HUES64 (cell line): Measurements from ENCODE around the gene ITGB3.
"Not testable (repeated sequence)": the region's sequence is repeated elsewhere in the genome, so short reads cannot be mapped to it uniquely, and the experiment has no call there.

Experiments
- H3K27ac ChIP-seq: 2 replicates; pipeline ENCODE4 v1.7.0; 2013; ENCODE audit warnings: low read depth, low read length, inconsistent platforms
- H3K27me3 ChIP-seq: 2 replicates; pipeline ENCODE4 v1.6.1; 2013; ENCODE audit warnings: mild to moderate bottlenecking, low read length; ENCODE audit not compliant: insufficient read depth
- H3K36me3 ChIP-seq: 2 replicates; pipeline ENCODE4 v1.6.1; 2013; ENCODE audit warnings: mild to moderate bottlenecking, low read length; ENCODE audit not compliant: insufficient read depth
- H3K4me1 ChIP-seq: 2 replicates; pipeline ENCODE4 v1.6.1; 2013; ENCODE audit warnings: mild to moderate bottlenecking, low read length, moderate library complexity; ENCODE audit not compliant: insufficient read depth
- H3K4me3 ChIP-seq: 2 replicates; pipeline ENCODE4 v1.5.1; 2013; ENCODE audit warnings: mild to moderate bottlenecking, low read length, moderate library complexity
- H3K9ac ChIP-seq: 2 replicates; pipeline ENCODE4 v1.6.1; 2013; ENCODE audit warnings: mild to moderate bottlenecking, low read depth, low read length
- H3K9me3 ChIP-seq: 2 replicates; pipeline ENCODE4 v1.6.1; 2013; ENCODE audit warnings: low read depth, low read length; ENCODE audit not compliant: insufficient read depth
- WGBS: fragments of 150-250, 120-280 bp; methylation state at CpG from one replicate; pipeline ENCODE4 v1.1.7; 2013; ENCODE audit warnings: missing lambda C conversion rate; 5-methylcytosine and 5-hydroxymethylcytosine counted together

Gene ITGB3

DNA sequence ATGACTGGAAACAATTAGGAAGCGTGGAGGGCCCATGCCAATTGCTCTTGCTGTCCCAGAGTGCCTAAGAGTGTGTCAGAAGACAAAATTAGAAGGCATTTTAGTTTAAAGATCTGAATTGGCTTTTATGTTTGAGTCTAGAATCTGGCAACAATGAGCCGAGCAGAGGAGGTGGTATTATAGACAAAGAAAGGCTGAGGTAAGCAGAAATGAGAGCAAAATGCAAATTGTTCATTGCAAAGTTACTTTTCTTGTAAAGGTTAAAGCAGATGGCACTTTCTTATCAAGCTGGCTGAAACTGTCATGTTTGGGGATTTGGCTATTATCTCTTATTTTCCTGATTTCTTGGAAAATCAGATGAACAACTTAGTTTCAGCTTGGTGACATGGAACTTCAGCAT lies 41.2 kb upstream of the ITGB3 start:
- 93% methylated on average over 2 of the region's 2 CpGs for WGBS
- Histone ChIP-seq H3K4me1 (no peaks in the 10 kb centered on the region), H3K4me3 (no peak overlapping the region), H3K9ac (no peak overlapping the region), H3K9me3 (no peaks in the 10 kb centered on the region), H3K36me3 (no peaks in the 10 kb centered on the region), H3K27ac (no peak overlapping the region), H3K27me3 (no peaks in the 10 kb centered on the region)

DNA sequence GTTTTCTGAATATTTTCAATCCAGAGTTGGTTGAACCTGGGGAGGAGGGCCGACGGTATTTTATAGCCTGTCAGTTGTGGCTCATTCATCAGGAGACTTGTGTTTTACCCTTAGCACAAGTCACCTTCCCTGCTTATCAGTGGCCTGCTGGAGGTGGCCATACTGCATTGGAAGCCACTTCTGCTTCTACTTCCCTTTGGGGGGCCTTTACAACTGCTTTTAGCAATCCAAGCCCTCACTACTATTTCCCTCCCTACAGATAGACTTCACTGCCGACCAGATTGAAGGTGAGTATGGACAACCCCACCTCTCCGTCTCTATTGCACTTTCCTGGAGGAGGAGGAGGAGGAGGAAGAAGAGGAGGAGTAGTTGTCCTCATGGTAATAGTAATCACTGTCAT lies 40.1 kb upstream of the ITGB3 start:
- no peaks in the 10 kb centered on the region for H3K4me1 ChIP-seq
- H3K9me3 ChIP-seq, result no peaks in the 10 kb centered on the region
- 94% methylated on average over 3 of the region's 4 CpGs for WGBS
- no peak overlapping the region for H3K4me3 ChIP-seq
- no peak overlapping the region for H3K9ac ChIP-seq
- H3K27ac ChIP-seq, result no peak overlapping the region
- H3K36me3 ChIP-seq, result no peaks in the 10 kb centered on the region
- no peaks in the 10 kb centered on the region for H3K27me3 ChIP-seq

DNA sequence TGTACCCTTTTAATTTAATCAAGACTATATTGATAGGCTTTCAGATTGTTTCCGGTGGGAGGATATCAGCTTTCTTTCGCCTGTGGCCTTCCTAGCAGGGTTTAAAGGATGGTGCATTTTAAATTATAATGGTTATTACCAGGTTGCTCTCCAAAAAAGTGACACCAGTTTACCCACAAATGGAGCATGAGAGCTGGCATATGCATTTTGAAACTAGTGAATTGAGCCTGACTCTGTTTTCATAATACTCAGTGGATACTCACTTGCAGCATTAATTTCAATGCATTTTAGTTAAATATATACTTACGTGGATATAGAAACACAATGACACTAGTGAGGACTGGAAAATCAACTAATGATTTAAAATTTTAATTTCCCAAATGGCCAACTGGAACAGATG lies 38.7 kb upstream of the ITGB3 start:
- no peak overlapping the region for H3K4me3 ChIP-seq
- H3K9ac ChIP-seq, result no peak overlapping the region
- H3K27me3 ChIP-seq, result no peaks in the 10 kb centered on the region
- 87% methylated on average over 3 of the region's 3 CpGs for WGBS
- no peaks in the 10 kb centered on the region for H3K4me1 ChIP-seq
- H3K27ac ChIP-seq, result no peak overlapping the region
- H3K9me3 ChIP-seq, result no peaks in the 10 kb centered on the region
- H3K36me3 ChIP-seq, result no peaks in the 10 kb centered on the region

DNA sequence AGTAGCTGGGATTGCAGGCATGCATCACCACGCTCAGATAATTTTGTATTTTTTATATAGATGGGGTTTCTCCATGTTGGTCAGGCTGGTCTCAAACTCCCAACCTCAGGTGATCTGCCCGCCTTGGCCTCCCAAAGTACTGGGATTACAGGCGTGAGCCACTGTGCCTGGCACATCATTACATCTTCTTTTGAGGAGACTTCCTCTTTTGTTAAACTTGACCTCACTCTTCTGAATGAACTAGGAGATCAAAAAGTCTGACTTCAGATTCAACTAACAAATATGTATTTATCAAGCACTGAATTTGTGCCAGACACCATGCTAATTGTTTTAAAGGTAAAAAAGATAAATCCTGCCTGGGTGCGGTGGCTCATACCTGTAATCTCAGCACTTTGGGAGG lies 36.8 kb upstream of the ITGB3 start:
- WGBS, result 94% methylated on average over 4 of the region's 4 CpGs
- H3K4me1 ChIP-seq, result peaks cover 12% of the 10 kb centered on the region; the same call in 1 of the 2 replicates
- H3K36me3 ChIP-seq, result not testable (repeated sequence)

DNA sequence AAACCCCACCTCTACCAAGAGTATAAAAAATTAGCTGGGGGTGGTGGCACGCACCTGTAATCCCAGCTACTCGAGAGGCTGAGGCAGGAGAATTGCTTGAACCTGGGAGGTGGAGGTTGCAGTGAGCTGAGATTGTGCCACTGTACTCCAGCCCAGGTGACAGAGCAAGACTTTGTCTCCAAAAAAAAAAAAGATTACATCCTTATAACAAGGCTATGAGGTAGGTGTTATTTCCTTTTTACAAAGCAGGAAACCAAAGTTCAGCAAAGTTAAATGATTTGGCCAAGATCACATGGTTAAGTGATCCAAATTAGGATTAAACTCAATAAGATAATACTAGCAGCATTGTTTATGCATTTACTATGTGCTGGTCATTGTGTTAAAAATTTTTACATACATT lies 36.3 kb upstream of the ITGB3 start:
- peaks cover 12% of the 10 kb centered on the region; the same call in 1 of the 2 replicates for H3K4me1 ChIP-seq
- H3K9ac ChIP-seq, H3K36me3 ChIP-seq, H3K27me3 ChIP-seq, H3K4me3 ChIP-seq, H3K9me3 ChIP-seq, H3K27ac ChIP-seq: not testable (repeated sequence)
- 96% methylated on average over 2 of the region's 2 CpGs for WGBS

More for the DNA sequence above, 36.8 kb upstream of the ITGB3 start:
- not testable (repeated sequence) for H3K9me3 ChIP-seq, H3K9ac ChIP-seq, H3K4me3 ChIP-seq, H3K27me3 ChIP-seq, H3K27ac ChIP-seq

DNA sequence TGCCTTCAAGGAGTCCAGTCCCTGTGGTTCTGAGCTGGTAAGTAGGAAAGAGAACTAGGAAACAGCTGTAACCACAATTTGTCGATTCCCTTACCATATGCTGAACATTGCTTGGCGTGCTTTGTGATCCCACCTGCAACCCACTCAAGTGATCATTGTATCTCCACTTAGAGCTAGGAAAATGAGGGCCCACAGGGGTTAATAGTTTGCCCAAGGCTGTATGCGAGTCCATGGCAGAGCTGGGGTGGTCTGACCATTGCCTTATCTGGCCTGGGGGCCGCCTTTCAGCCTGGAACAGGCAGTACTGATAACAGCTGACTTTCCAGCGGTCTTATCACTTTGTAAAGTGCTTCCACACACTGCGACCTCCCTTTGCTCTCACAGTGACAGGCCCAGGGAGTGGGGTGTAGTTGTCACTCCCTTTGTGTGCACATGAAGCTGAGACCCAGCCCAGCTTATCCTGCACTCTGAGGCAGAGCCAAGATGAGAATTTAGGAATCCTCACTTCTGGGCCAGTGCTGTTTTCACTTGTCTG lies 34.7 kb upstream of the ITGB3 start:
- Histone ChIP-seq H3K36me3 (no peaks in the 10 kb centered on the region), H3K9me3 (0 out of 2 replicates have a peak, but pooled peaks cover 4% of the 10 kb centered on the region), H3K27ac (no peak overlapping the region), H3K4me3 (no peak overlapping the region), H3K9ac (no peak overlapping the region), H3K4me1 (peaks cover 12% of the 10 kb centered on the region; the same call in 1 of the 2 replicates), H3K27me3 (no peaks in the 10 kb centered on the region)
- 84% methylated on average over 6 of the region's 6 CpGs for WGBS

DNA sequence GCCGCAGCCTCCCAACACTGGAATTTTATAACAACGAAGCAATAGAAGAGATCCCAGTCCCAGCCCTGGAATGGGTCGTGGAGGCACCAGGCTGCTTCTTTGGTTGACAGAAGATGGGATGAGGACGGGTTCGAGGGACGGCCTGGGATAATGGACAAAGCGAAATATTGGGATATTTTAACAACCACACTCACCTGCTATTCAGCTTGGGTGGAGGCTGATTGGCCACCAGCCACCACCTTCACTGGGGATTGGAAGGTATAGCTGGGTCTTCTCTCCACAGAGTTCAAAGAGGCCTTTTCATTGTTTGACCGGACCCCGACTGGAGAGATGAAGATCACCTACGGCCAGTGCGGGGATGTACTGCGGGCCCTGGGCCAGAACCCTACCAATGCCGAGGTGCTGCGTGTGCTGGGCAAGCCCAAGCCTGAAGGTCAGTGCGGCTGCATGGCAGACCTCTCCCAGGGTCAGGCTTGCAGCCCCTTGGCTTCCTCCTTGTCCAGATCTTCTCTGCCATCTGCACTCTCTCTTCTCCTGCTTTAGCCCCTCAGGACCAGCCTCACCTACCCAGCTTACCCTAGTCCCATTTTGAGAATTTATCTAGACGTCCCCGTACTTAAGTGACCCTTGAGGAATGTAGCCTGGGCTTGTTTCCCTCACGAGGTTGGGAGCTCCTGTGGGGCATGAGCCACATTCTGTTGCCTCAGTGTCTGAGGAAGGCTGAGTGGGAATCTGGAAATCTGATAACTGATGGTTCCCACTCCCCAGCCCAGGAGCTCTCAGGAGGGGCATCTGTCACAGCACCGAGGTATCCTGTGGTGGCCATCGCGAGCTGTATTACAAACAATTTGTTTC lies 33.8 kb upstream of the ITGB3 start:
- H3K4me3 ChIP-seq, result no peak overlapping the region
- H3K27me3 ChIP-seq, result no peaks in the 10 kb centered on the region
- WGBS, result 83% methylated on average over 20 of the region's 21 CpGs
- peaks cover 10% of the 10 kb centered on the region; the same call in 1 of the 2 replicates for H3K9me3 ChIP-seq
- H3K27ac ChIP-seq, result no peak overlapping the region
- H3K36me3 ChIP-seq, result no peaks in the 10 kb centered on the region
- H3K9ac ChIP-seq, result no peak overlapping the region
- H3K4me1 ChIP-seq, result peaks cover 12% of the 10 kb centered on the region; the same call in 1 of the 2 replicates

DNA sequence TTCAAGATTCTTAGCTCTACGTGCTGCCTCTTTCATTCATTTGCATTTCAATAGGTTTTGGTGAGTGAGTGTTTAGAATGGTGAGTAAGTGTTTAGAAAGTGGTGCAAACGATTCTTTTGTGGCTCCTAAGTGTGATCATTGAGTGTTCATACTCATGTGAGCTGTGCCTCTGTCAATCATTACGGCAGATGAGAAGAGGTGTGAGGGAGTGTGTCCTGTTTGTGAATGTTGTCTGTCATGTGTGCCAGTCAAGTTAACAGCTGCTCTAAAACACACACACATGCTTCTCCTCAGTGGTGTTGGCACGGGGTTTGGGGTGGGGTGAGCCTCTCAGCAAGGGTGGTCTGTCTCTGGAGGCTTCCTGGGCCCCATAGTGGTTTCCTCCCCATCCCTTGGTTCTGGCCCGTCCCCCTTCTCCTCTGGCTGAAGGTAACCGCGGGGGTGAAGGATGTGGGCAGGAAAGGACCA lies 33.1 kb upstream of the ITGB3 start:
- no peak overlapping the region for H3K27ac ChIP-seq
- no peak overlapping the region for H3K4me3 ChIP-seq
- H3K4me1 ChIP-seq, result peaks cover 12% of the 10 kb centered on the region; the same call in 1 of the 2 replicates
- H3K9ac ChIP-seq, result no peak overlapping the region; the same call in 1 of the 2 replicates
- no peaks in the 10 kb centered on the region for H3K36me3 ChIP-seq
- peaks cover 10% of the 10 kb centered on the region; the same call in 1 of the 2 replicates for H3K9me3 ChIP-seq
- 45% methylated on average over 7 of the region's 7 CpGs for WGBS
- H3K27me3 ChIP-seq, result no peaks in the 10 kb centered on the region

DNA sequence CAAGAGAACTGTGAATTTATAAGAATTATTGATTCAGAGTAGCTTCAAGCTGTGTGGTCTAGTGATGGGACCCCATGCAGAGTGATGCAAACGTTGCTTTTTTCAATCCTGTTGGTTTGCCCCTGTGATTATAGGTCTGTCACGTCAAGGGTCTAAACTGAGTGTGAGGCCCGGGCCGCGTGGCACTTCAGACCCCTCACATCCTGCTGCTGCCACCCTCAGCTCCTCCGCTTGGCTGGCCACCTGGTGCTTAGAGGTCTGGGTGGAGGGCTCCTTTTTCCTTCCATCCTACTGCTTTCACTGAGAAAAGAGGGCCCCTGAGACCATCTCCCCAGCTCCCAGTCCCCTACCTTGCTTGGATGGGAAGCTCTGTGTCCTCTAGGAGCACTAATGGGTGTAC lies 32.5 kb upstream of the ITGB3 start:
- no peak overlapping the region for H3K9ac ChIP-seq
- no peaks in the 10 kb centered on the region for H3K27me3 ChIP-seq
- peaks cover 12% of the 10 kb centered on the region; the same call in 1 of the 2 replicates for H3K4me1 ChIP-seq
- H3K9me3 ChIP-seq, result peaks cover 10% of the 10 kb centered on the region; the same call in 1 of the 2 replicates
- 73% methylated on average over 6 of the region's 6 CpGs for WGBS
- H3K36me3 ChIP-seq, result no peaks in the 10 kb centered on the region
- no peak overlapping the region for H3K27ac ChIP-seq
- no peak overlapping the region for H3K4me3 ChIP-seq

DNA sequence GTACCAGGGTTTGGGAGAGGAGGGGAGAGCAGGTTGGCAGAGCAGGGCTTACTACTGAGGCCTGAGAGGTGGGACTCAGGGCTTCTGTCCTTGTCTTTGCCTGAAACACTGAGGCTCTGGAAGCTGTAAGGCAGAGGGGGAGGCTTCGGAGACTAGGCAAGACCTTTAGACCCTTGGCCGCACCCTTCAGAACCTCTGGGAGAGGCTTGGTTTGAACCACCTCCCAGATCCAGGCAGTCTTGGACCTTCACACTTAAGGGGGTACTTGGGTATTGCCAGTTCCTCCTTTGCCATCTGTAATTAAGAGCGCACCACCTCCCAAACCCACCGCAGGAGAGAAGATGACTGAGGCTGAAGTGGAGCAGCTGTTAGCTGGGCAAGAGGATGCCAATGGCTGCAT lies 31.6 kb upstream of the ITGB3 start:
- Histone ChIP-seq H3K36me3 (no peaks in the 10 kb centered on the region), H3K4me1 (peaks cover 12% of the 10 kb centered on the region; the same call in 1 of the 2 replicates), H3K4me3 (no peak overlapping the region), H3K27ac (no peak overlapping the region), H3K27me3 (no peaks in the 10 kb centered on the region), H3K9ac (no peak overlapping the region), H3K9me3 (peaks cover 10% of the 10 kb centered on the region; the same call in 1 of the 2 replicates)
- 92% methylated on average over 4 of the region's 4 CpGs for WGBS

DNA sequence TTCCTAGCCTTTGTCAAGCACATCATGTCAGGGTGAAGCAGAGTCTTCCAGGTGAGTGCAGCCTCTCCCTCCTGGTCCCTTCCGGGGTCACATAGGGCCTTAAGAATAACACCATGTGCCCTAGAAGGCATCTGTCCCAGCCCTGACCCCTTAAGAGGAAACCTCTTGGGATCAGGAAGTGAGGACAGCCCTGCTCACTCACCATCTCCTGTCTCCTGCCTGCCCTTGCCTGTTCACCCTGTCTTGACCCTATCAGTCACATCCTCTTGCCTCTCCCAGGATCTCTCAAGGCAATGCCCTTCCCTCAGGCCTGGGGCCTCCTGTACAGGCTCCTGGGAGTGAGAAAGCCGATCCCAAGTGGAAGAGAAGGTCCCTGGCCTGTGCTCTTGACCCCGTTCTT lies 30.6 kb upstream of the ITGB3 start:
- peaks cover 10% of the 10 kb centered on the region; the same call in 1 of the 2 replicates for H3K9me3 ChIP-seq
- H3K4me3 ChIP-seq, result no peak overlapping the region
- no peaks in the 10 kb centered on the region for H3K36me3 ChIP-seq
- H3K27ac ChIP-seq, result no peak overlapping the region
- H3K4me1 ChIP-seq, result peaks cover 12% of the 10 kb centered on the region; the same call in 1 of the 2 replicates
- no peaks in the 10 kb centered on the region for H3K27me3 ChIP-seq
- 90% methylated on average over 2 of the region's 3 CpGs for WGBS
- H3K9ac ChIP-seq, result no peak overlapping the region
